Naive thymus-derived CD8-positive, alpha-beta T cell (primary cell): Measurements from ENCODE around the gene CAMK1D. TPM values are rescaled to one million over a fixed set of nuclear protein-coding genes. Genes with fewer than 3 reads are reported as not detected.
"Not testable (repeated sequence)": the region's sequence is repeated elsewhere in the genome, so short reads cannot be mapped to it uniquely, and the experiment has no call there.

ENCODE experiments used
- ATAC-seq, 2 donors: fragments of 150-1000 bp; cut with Tn5 transposase in 1 of 2; sonication (Bioruptor Pico), chemical (Tn5 transposase) in 1 of 2; 1 replicate in 1 of 2; 2 replicates in 1 of 2; pipeline ENCODE4 v1.10.0; 2021; ENCODE audit warnings: mild to moderate bottlenecking in 2 of 2, moderate library complexity in 2 of 2
- POLR2A ChIA-PET: fragments of 350-600 bp; sonication (Branson Sonifier 250); formaldehyde crosslinking; loops from one replicate; lab custom pipeline; 2021; ENCODE audit warnings: antibody characterized with exemption; lab: Charles Lee
- DNase-seq, 10 donors: peaks; one replicate each; pipeline versions ENCODE4 v3.0.0 to v3.0.0-alpha.2; 2020 to 2022
- H3K27ac Mint-ChIP-seq, 10 donors: one replicate each; pipeline ENCODE4 v1.8.0; 2020 to 2022; ENCODE audit warnings: mild to moderate bottlenecking in 10 of 10, mixed read lengths in 10 of 10, moderate library complexity in 4 of 10, inconsistent platforms in 1 of 10
- H3K27me3 Mint-ChIP-seq, 5 donors: one replicate each; pipeline ENCODE4 v1.8.0; 2021 to 2022; ENCODE audit warnings: mixed read lengths in 5 of 5
- H3K36me3 Mint-ChIP-seq, 3 donors: one replicate each; pipeline ENCODE4 v1.8.0; 2020 to 2022; ENCODE audit warnings: mixed read lengths in 3 of 3, mild to moderate bottlenecking in 2 of 3, inconsistent platforms in 1 of 3
- H3K4me1 Mint-ChIP-seq, 4 donors: one replicate each; pipeline ENCODE4 v1.8.0; 2021 to 2022; ENCODE audit warnings: mixed read lengths in 4 of 4
- H3K4me3 Mint-ChIP-seq, 10 donors: one replicate each; pipeline ENCODE4 v1.8.0; 2020 to 2022; ENCODE audit warnings: mild to moderate bottlenecking in 10 of 10, mixed read lengths in 10 of 10, moderate library complexity in 6 of 10, inconsistent platforms in 1 of 10
- H3K9me3 Mint-ChIP-seq, 9 donors: one replicate each; pipeline ENCODE4 v1.8.0; 2020 to 2022; ENCODE audit warnings: mixed read lengths in 9 of 9, mild to moderate bottlenecking in 3 of 9, inconsistent platforms in 1 of 9, moderate library complexity in 1 of 9
- polyA plus RNA-seq, 3 donors: library from polyadenylated mRNA; unstranded; fragments of 300-500 nt; fragmentation: Illumina TruSeq; gene quantifications; one replicate each; pipeline ENCODE4 v1.2.3, GENCODE V29; 2021
- total RNA-seq, 8 experiments: library from RNA in 2 of 8; stranded (reverse) in 2 of 8; gene quantifications; one replicate each; pipeline ENCODE4 v1.2.3 and lab custom pipeline; 2021 to 2026

The CAMK1D gene
- total and polyA plus RNA-seq, 5 experiments from 2014 or later = 7.5 to 18.5 (median 12.3) TPM

- H3K36me3 Mint-ChIP-seq = peaks cover 0 to 2% (median 0%) of the 10 kb centered on the region in 3 donors
- peak overlapping the region in 1 of 10 donors; percentile 10 for H3K4me3 Mint-ChIP-seq
- POLR2A ChIA-PET = no interaction called here
- no peaks in the 10 kb centered on the region for H3K27me3 Mint-ChIP-seq
- H3K9me3 Mint-ChIP-seq = no peaks in the 10 kb centered on the region
- ATAC-seq (no peak), DNase-seq (no peak)
- H3K4me1 Mint-ChIP-seq = peaks cover 16 to 52% (median 40%) of the 10 kb centered on the region in 4 donors
- H3K27ac Mint-ChIP-seq = peak overlapping the region in 1 of 10 donors; percentile 73
Measured at GRCh38 chr10:12423896-12424295, 74.5 kb downstream of the CAMK1D start.

GRCh38 chr10:12427276-12427675 is 77.9 kb downstream of the CAMK1D start:
- no peak for DNase-seq
- POLR2A ChIA-PET = no interaction called here

GRCh38 chr10:12428447-12429135 is 79.2 kb downstream of the CAMK1D start:
- Mint-ChIP-seq H3K36me3 (peaks cover 0 to 4% (median 4%) of the 10 kb centered on the region in 3 donors), H3K27me3 (no peaks in the 10 kb centered on the region), H3K4me1 (peaks cover 23 to 46% (median 28%) of the 10 kb centered on the region in 4 donors), H3K27ac (peak overlapping the region in 2 of 10 donors; percentile 60 to 80), H3K4me3 (no peak overlapping the region), H3K9me3 (no peaks in the 10 kb centered on the region)
- POLR2A ChIA-PET = no interaction called here
- DNase-seq (no peak), ATAC-seq (no peak)

More at GRCh38 chr10:12427276-12427675, 77.9 kb downstream of the CAMK1D start:
- H3K9me3 Mint-ChIP-seq = no peaks in the 10 kb centered on the region
- H3K4me3 Mint-ChIP-seq = no peak overlapping the region
- no peak for ATAC-seq
- H3K4me1 Mint-ChIP-seq = peaks cover 21 to 45% (median 29%) of the 10 kb centered on the region in 4 donors
- H3K36me3 Mint-ChIP-seq = peaks cover 0 to 4% (median under 1%) of the 10 kb centered on the region in 3 donors
- H3K27ac Mint-ChIP-seq = no peak overlapping the region
- no peaks in the 10 kb centered on the region for H3K27me3 Mint-ChIP-seq

- Mint-ChIP-seq H3K36me3 (peaks cover 0 to 4% (median 2%) of the 10 kb centered on the region in 3 donors), H3K4me1 (peaks cover 15 to 36% (median 22%) of the 10 kb centered on the region in 4 donors), H3K27ac (peak overlapping the region in 3 of 10 donors; percentile 21 to 40 (median 22)), H3K27me3 (no peaks in the 10 kb centered on the region), H3K9me3 (no peaks in the 10 kb centered on the region), H3K4me3 (no peak overlapping the region)
- POLR2A ChIA-PET = no interaction called here
- DNase-seq = no peak
- ATAC-seq = no peak
Measured at GRCh38 chr10:12430406-12430982, 81.1 kb downstream of the CAMK1D start.

GRCh38 chr10:12431151-12432101 is 82.1 kb downstream of the CAMK1D start:
- no peak overlapping the region for H3K4me3 Mint-ChIP-seq
- H3K9me3 Mint-ChIP-seq = no peaks in the 10 kb centered on the region
- ATAC-seq = no peak
- POLR2A ChIA-PET = no interaction called here
- no peaks in the 10 kb centered on the region for H3K27me3 Mint-ChIP-seq
- DNase-seq = no peak
- peak overlapping the region in 3 of 10 donors; percentile 32 to 40 (median 38) for H3K27ac Mint-ChIP-seq
- H3K4me1 Mint-ChIP-seq = peaks cover 15 to 35% (median 24%) of the 10 kb centered on the region in 4 donors
- H3K36me3 Mint-ChIP-seq = peaks cover 0 to 7% (median 2%) of the 10 kb centered on the region in 3 donors

- ATAC-seq (no peak), DNase-seq (no peak)
- POLR2A ChIA-PET = interaction anchor here (0.5 to 0.6 kb wide), 2 partner anchors 198 to 252 kb away, joined by 3 read pairs; no protein-coding TSS in a partner anchor
- Mint-ChIP-seq H3K9me3 (peaks cover 0 to 2% (median 0%) of the 10 kb centered on the region in 9 donors), H3K27ac (peak overlapping the region in 1 of 10 donors; percentile 69), H3K4me1 (peaks cover 15 to 35% (median 23%) of the 10 kb centered on the region in 4 donors), H3K4me3 (no peak overlapping the region), H3K36me3 (peaks cover 0 to 7% (median 4%) of the 10 kb centered on the region in 3 donors), H3K27me3 (no peaks in the 10 kb centered on the region)
Measured at GRCh38 chr10:12432402-12433189, 83.2 kb downstream of the CAMK1D start.

- DNase-seq (no peak), ATAC-seq (no peak)
- Mint-ChIP-seq H3K4me3 (no peak overlapping the region), H3K36me3 (peaks cover 4 to 18% (median 5%) of the 10 kb centered on the region in 3 donors), H3K4me1 (peaks cover 11 to 25% (median 20%) of the 10 kb centered on the region in 4 donors), H3K27me3 (no peaks in the 10 kb centered on the region), H3K27ac (peak overlapping the region in 1 of 10 donors; percentile 48), H3K9me3 (peaks cover 0 to 12% (median 5%) of the 10 kb centered on the region in 9 donors)
- POLR2A ChIA-PET = no interaction called here
Measured at GRCh38 chr10:12434277-12434676, 84.9 kb downstream of the CAMK1D start.

GRCh38 chr10:12434677-12435076 is 85.3 kb downstream of the CAMK1D start:
- ATAC-seq, H3K27ac Mint-ChIP-seq, H3K27me3 Mint-ChIP-seq, H3K4me3 Mint-ChIP-seq, DNase-seq, POLR2A ChIA-PET: not testable (repeated sequence)
- peaks cover 0 to 16% (median 9%) of the 10 kb centered on the region in 9 donors for H3K9me3 Mint-ChIP-seq
- peaks cover 14 to 25% (median 19%) of the 10 kb centered on the region in 4 donors for H3K4me1 Mint-ChIP-seq
- H3K36me3 Mint-ChIP-seq = peaks cover 6 to 22% (median 9%) of the 10 kb centered on the region in 3 donors

- ATAC-seq (no peak), DNase-seq (no peak)
- Mint-ChIP-seq H3K4me1 (peaks cover 11 to 25% (median 15%) of the 10 kb centered on the region in 4 donors), H3K27me3 (no peaks in the 10 kb centered on the region), H3K4me3 (no peak overlapping the region), H3K27ac (peak overlapping the region in 1 of 10 donors; percentile 6), H3K36me3 (peaks cover 6 to 25% (median 10%) of the 10 kb centered on the region in 3 donors), H3K9me3 (peaks cover 0 to 18% (median 10%) of the 10 kb centered on the region in 9 donors)
- POLR2A ChIA-PET = no interaction called here
Measured at GRCh38 chr10:12435348-12435747, 86.0 kb downstream of the CAMK1D start.

- no peak overlapping the region for H3K4me3 Mint-ChIP-seq
- POLR2A ChIA-PET = no interaction called here
- H3K27me3 Mint-ChIP-seq = no peaks in the 10 kb centered on the region
- H3K36me3 Mint-ChIP-seq = peaks cover 4 to 23% (median 10%) of the 10 kb centered on the region in 3 donors
- peaks cover 6 to 9% (median 6%) of the 10 kb centered on the region in 4 donors for H3K4me1 Mint-ChIP-seq
- ATAC-seq (no peak), DNase-seq (no peak)
- peak overlapping the region in 1 of 10 donors; percentile 61 for H3K27ac Mint-ChIP-seq
- H3K9me3 Mint-ChIP-seq = peaks cover 0 to 18% (median 10%) of the 10 kb centered on the region in 9 donors
Measured at GRCh38 chr10:12438919-12439692, 89.8 kb downstream of the CAMK1D start.

- Mint-ChIP-seq H3K9me3 (peaks cover 0 to 18% (median 10%) of the 10 kb centered on the region in 9 donors), H3K36me3 (peaks cover 4 to 23% (median 10%) of the 10 kb centered on the region in 3 donors), H3K27ac (peak overlapping the region in 2 of 10 donors; percentile 34 to 61), H3K4me1 (peaks cover 0 to 11% (median 5%) of the 10 kb centered on the region in 4 donors)
- POLR2A ChIA-PET, ATAC-seq, DNase-seq, H3K27me3 Mint-ChIP-seq, H3K4me3 Mint-ChIP-seq: not testable (repeated sequence)
Measured at GRCh38 chr10:12439767-12440166, 90.4 kb downstream of the CAMK1D start.
